NCI-H526 treated with DMSO at 0.1 percent for 48 hours (cell line): Measurements from ENCODE around the gene CRTC1.
"Not testable (repeated sequence)": the region's sequence is repeated elsewhere in the genome, so short reads cannot be mapped to it uniquely, and the experiment has no call there.

ENCODE experiments used
- DNase-seq: peaks from one replicate; lab custom pipeline; 2025; lab: John Stamatoyannopoulos, UW

The CRTC1 gene

DNA sequence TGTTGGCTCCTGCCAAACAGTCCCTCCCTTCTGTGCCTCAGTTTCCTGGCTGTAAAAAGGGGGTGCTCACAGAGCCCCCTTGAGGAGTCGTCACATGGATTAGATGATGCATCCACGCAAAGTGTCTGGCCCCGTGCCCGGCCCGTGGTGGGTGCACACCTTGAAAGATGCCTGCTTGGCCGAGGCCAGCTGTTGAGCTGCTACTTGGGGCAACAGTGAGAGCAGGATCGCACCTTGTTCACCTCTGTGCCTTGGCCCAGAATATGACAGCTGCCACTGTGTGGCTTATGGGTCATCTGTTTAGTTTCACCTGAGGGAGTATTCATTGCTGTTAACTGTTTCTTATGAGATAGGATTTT is 17.7 kb downstream of the CRTC1 start:
- no peak for DNase-seq

DNA sequence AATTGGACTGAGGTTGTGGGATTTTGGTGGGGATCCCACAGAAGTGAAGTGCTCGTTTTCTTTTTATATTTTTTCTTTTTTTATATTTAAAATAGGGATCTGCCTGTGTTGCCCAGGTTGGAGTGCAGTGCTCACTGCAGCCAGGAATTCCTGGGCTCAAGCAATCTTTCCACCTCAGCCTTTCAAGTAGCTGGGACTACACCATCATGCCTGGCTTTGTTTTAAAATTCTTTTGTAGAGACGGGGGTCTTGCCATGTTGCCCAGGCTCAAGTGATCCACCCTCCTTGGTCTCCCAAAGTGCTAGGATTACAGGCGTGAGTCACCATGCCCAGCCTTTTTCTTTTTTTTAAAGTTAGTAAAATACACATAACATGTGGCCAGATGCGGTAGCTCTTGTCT is 20.6 kb downstream of the CRTC1 start:
- DNase-seq = no peak

DNA sequence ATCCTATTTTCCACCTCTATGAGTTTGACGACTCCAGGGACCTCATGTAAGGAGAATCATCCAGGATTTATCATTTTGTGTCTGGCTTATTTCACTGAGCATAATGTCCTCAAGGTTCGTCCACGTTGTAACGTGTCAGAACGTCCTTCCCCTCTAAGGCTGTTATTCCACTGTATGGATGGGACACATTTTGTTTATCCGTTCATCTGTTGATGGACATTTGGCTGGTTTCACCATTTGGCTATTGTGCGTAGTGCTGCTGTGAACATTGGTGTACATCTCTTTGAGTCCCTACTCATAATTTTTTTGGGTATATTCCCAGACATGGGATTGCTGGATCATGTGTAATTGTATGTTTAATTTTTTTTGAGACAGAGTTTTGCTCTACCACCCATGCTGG is 21.5 kb downstream of the CRTC1 start:
- no peak for DNase-seq

DNA sequence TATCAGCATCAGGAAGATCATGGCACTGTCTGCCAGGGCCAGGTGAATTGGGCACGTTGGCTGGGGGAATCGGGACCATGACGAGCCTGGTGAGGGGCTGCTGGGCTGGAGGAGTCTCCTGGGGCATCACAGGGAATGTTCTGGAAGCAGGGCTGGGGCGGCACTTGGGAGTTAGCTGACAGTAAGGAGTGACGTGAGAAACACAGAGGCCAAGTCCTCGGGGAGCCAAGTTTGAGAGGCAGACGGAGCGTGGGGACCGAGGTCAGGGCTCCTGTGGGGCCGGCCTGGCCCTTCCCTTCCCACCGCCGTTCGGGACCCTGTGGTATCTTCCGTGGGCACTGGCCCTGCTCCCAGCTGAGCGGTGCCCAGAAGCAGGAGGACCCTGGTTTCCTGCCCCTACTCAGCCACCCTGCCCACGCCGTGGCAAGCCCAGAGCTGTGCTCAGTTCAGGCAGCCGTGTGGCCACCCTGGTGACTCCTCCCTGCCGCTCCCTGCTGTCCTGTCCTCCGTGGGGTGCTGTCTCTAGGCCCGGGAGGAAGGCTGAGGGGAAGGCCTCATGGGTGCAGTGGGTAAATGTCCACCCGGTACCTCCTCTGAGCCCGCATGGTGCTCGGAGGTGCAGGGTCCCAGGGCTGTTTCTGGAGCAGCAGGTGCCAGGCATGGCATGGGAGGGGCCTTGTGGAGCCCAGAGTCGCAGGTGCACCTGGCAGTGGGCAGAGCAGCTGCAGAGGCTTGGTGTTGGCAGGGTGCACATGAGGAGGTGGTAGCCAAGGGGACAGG is 25.2 kb downstream of the CRTC1 start:
- DNase-seq = no peak

DNA sequence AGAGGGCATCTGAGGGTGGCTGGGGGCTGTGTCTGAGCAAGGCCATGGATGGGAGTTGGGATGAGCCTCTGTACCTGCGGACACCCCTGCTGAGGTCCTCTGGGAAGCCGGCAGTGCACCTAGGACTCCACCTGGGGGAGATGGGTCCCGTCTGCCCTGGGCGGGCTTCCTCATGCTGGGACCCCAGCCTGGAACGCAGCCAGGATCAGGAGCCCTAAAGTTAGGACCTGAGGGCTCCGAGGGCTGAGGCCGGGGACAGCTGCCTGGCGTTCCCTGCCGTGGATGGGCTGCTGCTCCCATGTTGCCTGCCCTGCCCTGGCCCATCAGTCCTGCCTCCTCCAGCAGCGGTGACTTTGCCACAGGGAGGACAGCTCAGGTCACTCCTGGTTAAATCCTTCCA is 26.1 kb downstream of the CRTC1 start:
- no peak for DNase-seq

DNA sequence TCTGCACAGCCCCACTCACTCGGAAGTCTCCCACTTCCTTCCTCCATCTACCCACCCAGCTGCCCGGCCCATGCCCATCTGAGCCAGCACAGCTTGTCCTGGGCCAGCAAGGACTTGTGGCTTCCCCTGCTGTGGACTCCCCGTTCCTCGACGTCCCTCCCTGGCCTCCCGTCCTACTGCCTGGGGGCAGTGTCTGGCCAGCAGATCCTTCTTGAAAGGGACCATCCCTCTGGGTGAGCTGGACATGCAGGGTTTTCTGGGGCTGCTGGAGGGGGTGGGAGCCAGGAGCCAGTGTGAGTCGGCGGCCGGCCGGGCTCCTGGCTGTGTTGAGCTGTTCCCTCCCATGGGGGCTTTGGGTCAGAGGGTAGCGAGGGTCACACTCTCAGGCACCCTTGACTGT is 26.7 kb downstream of the CRTC1 start:
- DNase-seq = no peak

DNA sequence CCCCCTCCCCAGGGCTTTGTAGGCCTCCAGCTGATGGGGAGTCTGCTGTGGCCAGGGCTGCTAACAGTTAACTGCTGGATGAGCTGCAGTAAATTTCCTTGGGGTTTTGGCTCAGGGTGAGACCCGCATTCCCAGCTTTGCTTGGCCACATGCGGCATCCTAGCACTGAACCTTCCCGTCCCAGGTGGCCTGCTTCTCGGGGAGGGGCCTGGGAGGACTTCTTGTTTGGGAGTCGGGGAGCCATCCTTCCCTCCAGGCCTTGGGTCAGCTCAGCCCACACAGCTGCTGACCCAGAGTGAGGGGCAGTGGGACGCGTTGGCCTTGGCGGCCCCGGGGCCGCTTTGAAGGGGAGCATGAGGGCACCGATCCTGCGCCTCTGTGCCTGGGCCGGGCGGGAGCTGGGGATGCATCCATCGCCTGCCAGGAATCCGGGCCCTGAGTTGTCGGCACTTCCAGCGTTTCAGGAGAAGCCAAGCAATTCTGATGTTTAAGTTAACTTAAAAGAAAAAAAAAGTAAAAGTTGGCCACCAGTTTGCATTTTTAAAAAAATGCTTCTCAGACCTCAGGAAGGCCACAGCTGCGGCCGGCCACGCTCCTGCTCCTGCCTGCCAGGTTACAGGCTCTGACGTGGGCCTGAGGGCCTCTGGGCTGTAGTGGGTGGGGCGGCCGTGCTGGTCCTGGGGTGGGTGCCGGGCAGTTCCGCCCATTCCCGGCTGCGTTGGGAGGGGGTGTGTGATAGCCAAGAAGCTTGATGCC is 27.7 kb downstream of the CRTC1 start:
- no peak for DNase-seq

DNA sequence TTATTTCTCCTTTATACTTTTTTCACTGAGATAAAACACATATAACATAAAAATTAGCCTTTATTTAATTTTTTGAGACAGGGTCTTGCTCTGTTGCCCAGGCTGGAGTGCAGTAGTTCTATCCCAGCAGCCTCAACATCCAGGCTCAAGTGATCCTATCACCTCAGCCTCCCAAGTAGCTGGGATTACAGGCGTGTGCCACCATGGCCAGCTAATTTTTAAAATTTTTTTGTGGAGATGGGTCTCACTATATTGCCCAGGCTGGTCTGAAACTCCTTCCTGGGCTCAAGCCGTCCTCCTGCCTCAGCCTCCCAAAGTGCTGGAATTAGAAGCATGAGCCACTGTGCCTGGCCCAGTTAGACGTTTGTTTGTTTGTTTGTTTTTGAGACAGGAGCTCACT is 28.4 kb downstream of the CRTC1 start:
- no peak for DNase-seq

DNA sequence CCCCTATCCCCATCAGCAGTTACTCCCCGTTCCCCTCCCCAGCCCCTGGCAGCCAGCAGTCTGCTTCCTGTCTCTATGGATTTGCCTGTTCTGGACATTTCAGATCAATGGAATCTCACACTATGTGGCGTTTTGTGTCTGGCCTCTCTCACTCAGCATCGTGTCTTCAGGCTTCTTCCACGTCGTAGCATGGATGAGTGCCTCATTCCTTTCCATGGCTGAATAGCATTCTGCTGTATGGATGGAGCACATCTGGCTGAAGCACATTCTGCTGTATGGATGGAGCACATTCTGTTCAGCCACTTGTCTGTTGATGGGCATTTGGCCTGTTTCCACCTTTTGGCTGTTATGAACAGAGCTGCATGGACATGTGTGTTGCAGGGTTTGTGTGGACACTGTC is 29.5 kb downstream of the CRTC1 start:
- DNase-seq = no peak

DNA sequence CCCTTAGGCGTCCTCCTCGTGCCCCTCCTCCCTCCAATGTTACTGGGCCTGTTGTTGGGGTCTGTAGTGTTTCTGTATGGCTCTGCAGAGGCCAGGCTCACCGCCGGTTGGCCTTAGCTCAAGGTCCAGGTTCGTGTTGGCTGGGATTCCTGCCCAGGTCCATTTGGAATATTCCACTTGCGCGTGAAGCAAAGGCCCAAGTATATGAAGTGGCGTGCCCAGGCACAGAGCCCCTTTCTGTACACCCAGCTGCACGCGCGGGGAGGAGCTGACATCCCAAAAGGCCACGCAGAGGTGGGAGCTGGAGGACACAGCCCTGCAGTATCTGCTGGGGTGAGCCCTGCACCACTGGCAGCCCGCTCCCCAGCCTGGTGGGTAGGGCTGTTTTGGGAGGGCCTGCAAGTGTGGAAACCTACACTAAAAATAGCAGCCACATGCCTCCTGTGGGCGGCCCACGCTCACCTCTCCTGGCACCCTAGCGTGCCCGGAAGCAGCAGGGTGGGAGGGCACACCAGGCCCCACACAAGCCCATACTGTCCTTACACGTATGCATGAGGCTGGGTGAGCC is 30.2 kb downstream of the CRTC1 start:
- no peak for DNase-seq

DNA sequence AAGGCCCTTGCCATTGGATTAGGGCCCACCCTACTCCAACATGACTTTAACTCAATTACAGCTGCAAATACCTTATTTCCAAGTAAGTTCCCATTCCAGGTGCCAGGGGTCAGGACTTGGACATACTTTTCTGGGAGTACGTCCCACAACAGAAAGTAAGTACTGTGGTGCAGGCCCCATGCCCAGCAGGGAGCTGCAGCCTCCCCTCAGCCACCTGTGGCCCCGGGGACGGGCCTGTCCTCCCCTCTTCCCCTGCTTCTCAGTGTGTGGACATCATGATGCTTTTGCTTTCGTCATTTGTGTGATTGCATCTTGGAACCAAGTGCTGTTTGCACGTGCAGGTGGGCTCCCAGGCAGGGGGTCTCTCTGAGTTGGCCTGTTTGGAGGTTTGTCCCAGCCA is 31.9 kb downstream of the CRTC1 start:
- DNase-seq = no peak

DNA sequence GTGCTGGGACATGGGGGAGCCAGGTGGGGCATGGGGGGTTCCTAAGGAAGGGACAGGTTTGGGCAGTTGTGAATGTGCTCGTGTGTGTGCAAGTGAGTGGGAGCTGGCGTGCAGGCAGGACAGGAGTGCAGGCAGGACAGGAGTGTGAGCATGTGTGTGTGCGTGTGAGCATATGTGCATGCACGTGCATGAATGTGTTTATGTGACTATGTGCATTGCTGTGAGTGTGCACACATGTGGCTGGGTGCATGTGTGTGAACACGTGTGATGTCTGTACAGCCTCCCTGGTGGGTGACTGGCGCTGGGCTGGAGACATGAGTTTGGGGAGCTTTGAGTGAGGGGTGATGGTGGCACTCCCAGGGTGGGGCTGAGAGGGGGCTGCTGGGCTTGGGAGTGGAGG is 33.4 kb downstream of the CRTC1 start:
- no peak for DNase-seq

DNA sequence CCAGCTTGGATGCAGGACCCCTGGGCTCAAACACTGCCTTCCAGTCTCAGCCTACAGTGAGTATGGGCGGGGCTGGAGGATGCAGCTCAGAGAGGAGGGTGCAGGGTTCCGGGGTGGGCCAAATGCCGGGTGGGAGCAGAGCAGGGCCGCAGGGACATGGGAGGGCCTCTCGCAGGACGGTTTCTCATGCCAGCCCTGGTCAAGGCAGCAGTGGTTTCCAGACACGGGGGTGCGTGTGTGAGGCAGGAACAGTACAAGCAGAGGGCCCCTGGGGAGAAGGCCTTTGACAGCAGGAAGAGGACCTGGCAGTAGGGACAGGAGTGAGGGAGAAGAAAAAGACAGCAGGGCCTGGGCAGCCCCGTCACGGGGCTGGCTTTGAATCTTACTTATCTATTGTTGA is 34.1 kb downstream of the CRTC1 start:
- no peak for DNase-seq

DNA sequence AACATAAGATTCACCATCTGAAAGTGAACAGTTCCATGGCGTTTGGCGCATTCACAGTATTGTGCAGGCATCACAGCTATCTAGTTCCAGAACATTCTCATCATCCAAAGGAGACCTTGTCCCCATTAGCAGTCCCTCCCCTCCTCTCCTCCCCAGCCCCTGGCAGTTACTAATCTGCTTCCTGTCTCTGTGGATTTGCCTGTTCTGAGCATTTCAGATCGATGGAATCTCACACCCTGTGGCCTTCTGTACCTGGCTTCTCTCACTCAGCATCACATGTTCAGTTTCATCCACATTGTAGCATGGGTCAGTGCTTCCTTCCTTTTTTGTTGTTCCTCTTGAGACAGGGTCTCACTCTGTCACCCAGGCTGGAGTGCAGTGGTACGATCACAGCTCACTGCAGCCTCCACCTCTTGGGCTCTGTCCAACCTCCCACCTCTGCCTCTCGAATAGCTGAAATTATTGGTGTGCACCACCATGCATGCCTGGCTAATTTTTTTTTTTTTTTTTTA is 34.6 kb downstream of the CRTC1 start:
- no peak for DNase-seq

DNA sequence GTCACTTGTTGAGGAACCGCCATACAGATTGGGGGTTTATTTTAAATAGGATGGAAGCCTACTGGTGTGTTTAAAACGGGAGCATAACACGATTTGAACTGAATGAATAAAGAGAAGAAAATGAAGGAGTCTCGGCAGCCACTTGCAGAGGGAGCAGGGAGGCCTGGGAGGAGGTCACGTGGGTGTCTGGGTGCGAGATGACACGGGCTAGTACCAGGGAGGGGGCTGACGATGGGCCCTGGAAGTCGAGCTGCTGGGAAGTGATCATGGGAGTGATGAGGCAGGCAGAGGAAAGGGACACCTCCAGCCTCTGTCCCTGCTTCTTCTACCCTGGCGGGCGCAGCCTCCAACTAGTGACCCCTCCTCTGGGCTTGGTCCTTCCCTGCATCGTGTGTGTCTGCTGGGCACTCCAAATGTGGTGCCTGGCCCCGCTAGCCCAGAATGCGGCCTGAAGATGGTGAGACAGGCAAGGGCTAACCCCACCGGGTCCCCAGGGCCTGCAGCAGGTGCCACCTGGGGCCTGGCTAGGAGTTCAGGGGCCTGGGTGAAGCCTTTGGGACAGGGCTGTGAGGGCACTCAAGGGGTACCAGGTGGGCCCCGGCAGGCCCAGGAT is 35.5 kb downstream of the CRTC1 start:
- no peak for DNase-seq

DNA sequence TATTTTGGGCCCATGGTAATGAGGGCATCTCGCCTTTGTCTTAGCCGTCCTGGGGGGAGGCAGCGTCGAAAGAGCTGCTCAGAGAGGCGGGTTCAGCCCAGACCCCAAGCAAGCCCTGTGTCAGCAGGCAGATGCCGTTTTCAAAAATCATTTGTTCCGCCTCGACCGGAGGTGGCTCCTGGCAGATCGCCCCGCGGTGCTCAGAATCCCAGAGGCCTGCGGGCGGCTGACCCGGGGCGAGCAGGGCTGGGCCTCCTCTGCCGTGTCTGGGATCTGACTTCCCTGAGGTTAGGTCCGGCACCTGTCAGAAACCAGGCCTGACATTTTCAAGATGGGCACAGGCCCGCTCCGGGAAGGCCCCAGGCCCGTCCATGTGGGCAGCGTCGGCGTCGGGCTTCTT is 36.1 kb downstream of the CRTC1 start:
- no peak for DNase-seq

DNA sequence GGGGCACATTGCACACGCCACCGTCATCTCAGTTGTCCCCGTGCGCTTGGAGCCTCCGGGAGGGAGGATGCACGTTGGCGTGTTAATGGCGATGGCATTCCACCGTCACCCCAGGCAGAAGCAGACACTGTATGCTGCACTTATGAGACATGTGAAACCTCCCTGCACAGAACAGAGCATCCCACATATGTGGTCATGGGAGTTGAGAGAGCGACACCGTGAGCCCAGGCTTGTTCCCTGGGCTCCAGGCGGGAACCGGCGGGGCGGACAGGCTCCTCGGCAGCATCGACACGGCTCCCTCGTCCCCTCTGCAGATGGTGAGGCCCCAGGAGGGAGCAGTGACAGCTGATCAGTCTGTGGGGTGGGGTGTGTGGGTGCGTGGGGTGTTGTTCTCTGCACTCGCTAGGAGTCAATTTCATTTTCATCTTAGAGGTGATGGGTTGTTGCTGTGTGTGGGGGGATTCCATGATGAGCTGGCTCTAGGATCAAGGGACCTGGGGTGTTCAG is 40.4 kb downstream of the CRTC1 start:
- DNase-seq = no peak

DNA sequence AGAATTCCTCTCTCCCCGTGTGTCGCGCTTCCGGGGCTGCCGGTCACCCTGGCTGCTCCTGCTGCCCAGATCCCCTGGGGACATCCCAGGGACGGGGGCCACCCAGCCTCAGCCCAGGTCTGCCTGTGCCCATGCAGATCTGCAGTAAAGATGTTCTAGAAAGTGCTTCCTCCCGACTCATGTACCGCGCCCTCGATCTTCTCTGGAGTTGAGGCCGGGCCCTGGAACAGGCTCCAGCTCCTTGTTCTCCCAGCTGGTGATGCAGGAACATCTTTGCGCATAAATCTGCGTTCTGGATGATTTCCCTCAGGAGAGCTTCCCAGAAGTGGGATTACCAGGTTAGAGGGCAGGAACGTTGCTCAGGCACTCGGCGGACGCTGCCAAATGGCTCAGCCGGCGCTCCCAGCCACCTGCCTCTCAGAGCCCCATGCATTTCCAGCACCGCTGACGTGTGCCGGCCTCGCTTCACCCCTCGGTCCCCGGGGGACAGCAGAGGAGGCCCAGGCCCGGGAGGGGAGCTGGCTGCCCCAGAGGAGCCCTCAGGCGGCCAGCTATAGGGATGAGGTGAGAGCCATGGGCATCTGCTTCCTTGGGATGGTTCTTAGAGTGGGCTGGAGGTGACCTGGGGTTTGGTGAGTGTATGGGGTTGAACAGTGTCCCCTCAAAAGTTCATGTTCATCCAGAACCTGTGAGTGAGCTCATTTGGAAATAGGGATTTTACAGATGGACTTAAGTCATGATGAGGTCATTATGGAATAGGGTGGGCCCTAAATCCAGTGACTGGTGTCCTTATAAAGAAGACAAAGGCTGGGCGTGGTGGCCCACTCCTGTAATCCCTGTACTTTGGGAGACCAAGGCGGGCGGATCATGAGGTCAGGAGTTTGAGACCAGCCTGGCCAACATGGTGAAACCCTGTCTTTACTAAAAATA is 42.6 kb downstream of the CRTC1 start:
- DNase-seq = no peak

DNA sequence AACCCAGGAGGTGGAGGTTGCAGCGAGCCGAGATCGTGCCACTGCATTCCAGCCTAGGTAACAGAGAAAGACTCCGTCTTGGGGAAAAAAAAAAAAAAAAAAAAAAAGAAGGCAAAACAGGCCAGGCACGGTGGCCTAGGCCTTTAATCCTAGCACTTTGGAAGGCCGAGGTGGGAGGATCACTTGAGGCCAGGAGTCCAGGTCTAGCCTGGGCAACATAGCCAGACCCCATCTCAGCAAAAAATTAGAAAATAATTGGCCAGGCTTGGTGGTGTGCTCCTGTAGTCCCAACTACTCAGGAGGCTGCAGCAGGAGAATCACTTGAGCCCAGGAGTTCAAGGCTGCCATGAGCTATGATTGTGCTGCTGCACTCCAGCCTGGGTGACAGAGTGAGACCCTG is 43.4 kb downstream of the CRTC1 start:
- DNase-seq = no peak

DNA sequence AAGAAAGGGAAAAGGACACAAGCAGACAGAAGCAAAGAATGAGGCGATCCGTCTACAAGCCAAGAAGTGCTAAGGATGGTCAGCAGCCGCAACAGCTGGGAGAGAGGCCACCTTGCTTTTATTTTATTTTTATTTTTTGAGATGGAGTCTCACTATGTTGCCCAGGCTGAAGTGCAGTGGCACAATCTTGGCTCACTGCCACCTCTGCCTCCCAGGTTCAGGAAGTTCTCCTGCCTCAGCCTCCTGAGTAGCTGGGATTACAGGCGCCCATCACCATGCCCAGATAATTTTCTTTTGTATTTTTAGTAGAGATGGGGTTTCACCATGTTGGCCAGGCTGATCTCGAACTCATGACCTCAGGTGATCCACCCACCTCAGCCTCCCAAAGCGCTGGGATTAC is 44.1 kb downstream of the CRTC1 start:
- DNase-seq = not testable (repeated sequence)

DNA sequence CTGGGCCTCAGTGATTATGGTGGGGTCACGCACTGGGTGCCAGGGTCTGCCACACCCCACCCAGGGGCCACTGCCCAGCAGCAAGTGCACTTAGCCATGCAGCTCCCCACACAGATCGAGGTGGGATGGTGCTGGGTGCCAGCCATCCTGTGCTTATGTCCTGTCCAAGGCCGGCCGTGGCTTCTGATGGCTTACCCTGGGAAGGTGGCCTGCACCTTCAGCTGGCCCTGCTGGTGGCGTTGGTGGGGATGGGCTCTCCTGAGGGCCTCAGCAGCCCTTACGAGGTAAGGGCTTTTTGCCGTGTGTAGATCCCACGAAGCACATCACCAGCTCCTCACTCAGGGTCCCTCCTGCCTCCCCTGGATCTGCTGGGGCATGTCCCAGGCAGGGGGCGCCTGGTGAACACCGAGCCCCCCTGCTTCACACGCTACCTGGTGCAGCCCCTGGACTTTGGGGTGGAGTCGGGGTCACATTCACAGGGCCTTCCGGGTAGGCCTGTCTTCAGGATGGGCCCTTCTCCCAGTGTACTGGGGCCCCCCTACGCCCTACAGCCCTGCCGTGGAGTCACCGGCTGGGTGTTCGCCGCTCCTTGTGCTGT is 46.6 kb downstream of the CRTC1 start:
- no peak for DNase-seq
